Osteocyte (in vitro differentiated cells): Measurements from ENCODE around the gene ELOVL7. TPM values are rescaled to one million over a fixed set of nuclear protein-coding genes. Genes with fewer than 3 reads are reported as not detected.

Experiments used
- DNase-seq: peaks from one replicate; pipeline ENCODE4 v3.0.0; 2021; ENCODE audit warnings: mixed read lengths; ENCODE audit not compliant: unreplicated experiment; ENCODE audit errors: extremely low spot score
- H3K27ac Mint-ChIP-seq: one replicate; pipeline ENCODE4 v1.8.0; 2021; ENCODE audit warnings: mild to moderate bottlenecking, mixed read lengths; ENCODE audit not compliant: unreplicated experiment
- H3K27me3 Mint-ChIP-seq: one replicate; pipeline ENCODE4 v1.8.0; 2021; ENCODE audit warnings: mixed read lengths; ENCODE audit not compliant: unreplicated experiment
- H3K36me3 Mint-ChIP-seq: one replicate; pipeline ENCODE4 v1.8.0; 2021; ENCODE audit warnings: mixed read lengths; ENCODE audit not compliant: unreplicated experiment
- H3K4me1 Mint-ChIP-seq: one replicate; pipeline ENCODE4 v1.8.0; 2021; ENCODE audit warnings: mixed read lengths; ENCODE audit not compliant: unreplicated experiment
- H3K4me3 Mint-ChIP-seq: one replicate; pipeline ENCODE4 v1.8.0; 2021; ENCODE audit warnings: mild to moderate bottlenecking, moderate library complexity, mixed read lengths; ENCODE audit not compliant: unreplicated experiment
- H3K9me3 Mint-ChIP-seq: one replicate; pipeline ENCODE4 v1.8.0; 2021; ENCODE audit warnings: mixed read lengths; ENCODE audit not compliant: unreplicated experiment
- CTCF ChIP-seq: fragments of 200-600 bp; sonication (generic); IDR thresholded peaks from 2 replicates; pipeline ENCODE4 v1.5.0; 2021; ENCODE audit warnings: antibody characterized with exemption, mild to moderate bottlenecking, moderate library complexity
- long read RNA-seq: library from polyadenylated mRNA; unstranded; transcript quantifications from one replicate; pipeline ENCODE4 v2.0.0, GENCODE V29; 2021
- total RNA-seq: library from RNA; stranded (reverse); gene quantifications from 2 replicates; pipeline ENCODE4 v1.2.1, GENCODE V29; 2021

The ELOVL7 gene
- 0.46 and 0.47 TPM in 2 replicates for total RNA-seq
- long read RNA-seq = 0 reads

- peak; percentile 86 for DNase-seq
- Mint-ChIP-seq H3K27ac (no peak within 1 kb of the TSS), H3K4me3 (peak within 1 kb of the TSS; percentile 83), H3K9me3 (no peaks in the 10 kb centered on the region), H3K36me3 (no peaks in the 10 kb centered on the region), H3K4me1 (peaks cover 14% of the 10 kb centered on the region), H3K27me3 (peaks cover 75% of the 10 kb centered on the region)
- TF ChIP-seq CTCF = peak; percentile 54
Measured at GRCh38 chr5:60843936-60844905, at the start of gene ELOVL7. Gene ELOVL7, minus strand, starts transcription at chr5:60844269. Its CDS starts 56,872 bp downstream, at chr5:60787397.

GRCh38 chr5:60893521-60893920, 49.5 kb upstream of the ELOVL7 start:
- H3K36me3 Mint-ChIP-seq = peaks cover 35% of the 10 kb centered on the region
- TF ChIP-seq CTCF = no peak
- no peak overlapping the region for H3K27ac Mint-ChIP-seq
- peaks cover 4% of the 10 kb centered on the region for H3K4me1 Mint-ChIP-seq
- no peaks in the 10 kb centered on the region for H3K27me3 Mint-ChIP-seq
- DNase-seq = no peak
- H3K9me3 Mint-ChIP-seq = no peaks in the 10 kb centered on the region
- no peak overlapping the region for H3K4me3 Mint-ChIP-seq

- H3K27me3 Mint-ChIP-seq = no peaks in the 10 kb centered on the region
- H3K27ac Mint-ChIP-seq = no peak overlapping the region
Measured at GRCh38 chr5:60891667-60892066, 47.6 kb upstream of the ELOVL7 start.

GRCh38 chr5:60888359-60889061, 44.4 kb upstream of the ELOVL7 start:
- Mint-ChIP-seq H3K9me3 (peaks cover 5% of the 10 kb centered on the region), H3K36me3 (peaks cover 16% of the 10 kb centered on the region), H3K4me3 (no peak overlapping the region), H3K4me1 (peaks cover 4% of the 10 kb centered on the region), H3K27ac (no peak overlapping the region), H3K27me3 (no peaks in the 10 kb centered on the region)
- no peak for DNase-seq
- TF ChIP-seq CTCF = no peak

More at GRCh38 chr5:60891667-60892066, 47.6 kb upstream of the ELOVL7 start:
- DNase-seq = no peak
- Mint-ChIP-seq H3K4me1 (peaks cover 4% of the 10 kb centered on the region), H3K4me3 (no peak overlapping the region), H3K9me3 (no peaks in the 10 kb centered on the region), H3K36me3 (peaks cover 28% of the 10 kb centered on the region)
- TF ChIP-seq CTCF = no peak

GRCh38 chr5:60887746-60888145, 43.7 kb upstream of the ELOVL7 start:
- H3K4me3 Mint-ChIP-seq = no peak overlapping the region
- DNase-seq = no peak
- no peaks in the 10 kb centered on the region for H3K27me3 Mint-ChIP-seq
- H3K27ac Mint-ChIP-seq = no peak overlapping the region
- H3K4me1 Mint-ChIP-seq = peaks cover 4% of the 10 kb centered on the region
- peaks cover 8% of the 10 kb centered on the region for H3K9me3 Mint-ChIP-seq
- peaks cover 10% of the 10 kb centered on the region for H3K36me3 Mint-ChIP-seq
- no peak for TF ChIP-seq CTCF
